OCI-LY7 (cell line): ENCODE data around the gene C1QTNF2. TPM values are rescaled to one million over a fixed set of nuclear protein-coding genes. Genes with fewer than 3 reads are reported as not detected.

Experiments used
- Bru-seq: library from RNA; stranded (reverse); fragments of 400-500 nt; gene quantifications from one replicate; lab custom pipeline; 2021; lab: Mats Ljungman, UMichigan
- BruChase-seq, 2 experiments: library from RNA; stranded (reverse); fragments of 400-500 nt; gene quantifications; one replicate each; lab custom pipeline; 2021; lab: Mats Ljungman, UMichigan
- BruUV-seq: library from RNA; stranded (reverse); fragments of 400-500 nt; replicated peaks from 2 replicates; lab custom pipeline; 2021; lab: Mats Ljungman, UMichigan
- CTCF ChIA-PET: fragments of 300-600 bp; sonication (Branson Sonifier 250); formaldehyde crosslinking; loops from one replicate; lab custom pipeline; 2022; ENCODE audit warnings: antibody characterized with exemption; ENCODE audit not compliant: unreplicated experiment; lab: Charles Lee
- POLR2A ChIA-PET: fragments of 300-600 bp; sonication (Branson Sonifier 250); formaldehyde crosslinking; loops from one replicate; lab custom pipeline; 2022; ENCODE audit warnings: antibody characterized with exemption; lab: Charles Lee
- DNase-seq: peaks from one replicate; pipeline ENCODE4 v3.0.0-alpha.2; 2015; ENCODE audit warnings: low spot score
- H2AFZ ChIP-seq: fragments of 200-600 bp; sonication (generic), shearing (Covaris generic); 2 replicates; pipeline ENCODE4 v1.6.1; 2014; ENCODE audit warnings: mild to moderate bottlenecking, antibody characterized with exemption, low read length, moderate library complexity
- H3K27ac ChIP-seq: fragments of 200-600 bp; sonication (generic); 2 replicates; pipeline ENCODE4 v1.5.1; 2014; ENCODE audit warnings: mixed run types, low read depth, mild to moderate bottlenecking, moderate library complexity, low read length, inconsistent platforms; ENCODE audit not compliant: poor library complexity, severe bottlenecking
- H3K36me3 ChIP-seq: fragments of 200-600 bp; sonication (generic); 2 replicates; pipeline ENCODE4 v1.6.1; 2014; ENCODE audit warnings: mild to moderate bottlenecking, antibody characterized with exemption, low read length, moderate library complexity, mixed read lengths; ENCODE audit not compliant: insufficient read depth
- H3K4me1 ChIP-seq: fragments of 200-600 bp; sonication (generic); 2 replicates; pipeline ENCODE4 v1.5.1; 2014; ENCODE audit warnings: mild to moderate bottlenecking, low read length; ENCODE audit not compliant: insufficient read depth, poor library complexity, severe bottlenecking
- H3K4me2 ChIP-seq: fragments of 200-600 bp; sonication (generic); 2 replicates; pipeline ENCODE4 v1.6.1; 2014; ENCODE audit warnings: mild to moderate bottlenecking, low read length
- H3K4me3 ChIP-seq: fragments of 200-600 bp; sonication (generic); 2 replicates; pipeline ENCODE4 v1.5.1; 2014; ENCODE audit warnings: mild to moderate bottlenecking, low read depth, low read length; ENCODE audit not compliant: poor library complexity, severe bottlenecking
- H3K79me2 ChIP-seq: fragments of 200-600 bp; sonication (generic); 2 replicates; pipeline ENCODE4 v1.6.1; 2016; ENCODE audit warnings: low read depth, mild to moderate bottlenecking, low read length, moderate library complexity, mixed read lengths; ENCODE audit not compliant: insufficient read depth
- H3K9me2 ChIP-seq: fragments of 200-600 bp; sonication (generic); 2 replicates; pipeline ENCODE4 v1.6.1; 2016; ENCODE audit warnings: mild to moderate bottlenecking, low read length, mixed read lengths; ENCODE audit not compliant: insufficient read depth
- H3K9me3 ChIP-seq: fragments of 200-600 bp; sonication (generic); 2 replicates; pipeline ENCODE4 v1.6.1; 2014; ENCODE audit warnings: mild to moderate bottlenecking, mixed run types, low read length, mixed read lengths
- H4K20me1 ChIP-seq: fragments of 200-600 bp; sonication (generic); 2 replicates; pipeline ENCODE4 v1.6.1; 2014; ENCODE audit warnings: mild to moderate bottlenecking, antibody characterized with exemption, low read length, moderate library complexity, mixed read lengths; ENCODE audit not compliant: insufficient read depth
- CTCF ChIP-seq: fragments of 200-600 bp; sonication (generic); conservative IDR thresholded peaks from 2 replicates; pipeline ENCODE4 v1.5.1; 2014; ENCODE audit warnings: mild to moderate bottlenecking, antibody characterized with exemption, low read length, moderate library complexity, mixed read lengths
- EZH2phosphoT487 ChIP-seq: fragments of 200-600 bp; sonication (generic); IDR thresholded peaks from 2 replicates; pipeline ENCODE4 v1.6.1; 2018; ENCODE audit warnings: low read depth, borderline replicate concordance, mild to moderate bottlenecking, mixed run types, antibody characterized with exemption, low read length, moderate library complexity, mixed read lengths
- intact Hi-C: fragments of 100-400 bp; cut with micrococcal nuclease; formaldehyde crosslinking; loops from one replicate; pipeline ENCODE4 v1.10.0; 2022; ENCODE audit not compliant: unreplicated experiment
- long read RNA-seq: library from polyadenylated mRNA; stranded (forward); transcript quantifications from one replicate; pipeline ENCODE4 v2.0.0, GENCODE V29; 2022
- total RNA-seq, 2 experiments: library from RNA; depleted of rRNA in 1 of 2; stranded (reverse); fragments of >200 nt in 1 of 2; shearing (Covaris generic) in 1 of 2; gene quantifications; 2 replicates each; pipeline ENCODE4 v1.2.3, GENCODE V29; 2014 to 2022

C1QTNF2 gene
- total RNA-seq (2014; rRNA removed; shearing (Covaris generic)): not detected in 2 replicates
- total RNA-seq (2022): not detected in 2 replicates
- Bru-seq, nascent RNA: percentile 6 among the genes with signal in this experiment
- not detected for BruChase-seq, experiment 1, labeled RNA remaining after a 6-hour chase
- percentile 6 among the genes with signal in this experiment for BruChase-seq, experiment 2, labeled RNA remaining after a 2-hour chase
- long read RNA-seq: 0 reads

- H4K20me1 ChIP-seq: no peaks in the 10 kb centered on the region
- no peaks in the 10 kb centered on the region for H3K9me2 ChIP-seq
- no peaks in the 10 kb centered on the region for H3K9me3 ChIP-seq
- H3K4me1 ChIP-seq: no peaks in the 10 kb centered on the region
- H3K36me3 ChIP-seq: no peaks in the 10 kb centered on the region
- intact Hi-C loops: no loop called here
- H3K27ac ChIP-seq: no peak within 1 kb of the TSS
- no peak within 1 kb of the TSS for H2AFZ ChIP-seq
- TF ChIP-seq CTCF (no peak), EZH2phosphoT487 (no peak)
- DNase-seq: no peak
- H3K4me3 ChIP-seq: no peak within 1 kb of the TSS
- no peaks in the 10 kb centered on the region for H3K79me2 ChIP-seq
- no TSS peak for BruUV-seq
- POLR2A ChIA-PET: interaction anchor here (0.6 to 0.7 kb wide), 2 partner anchors 118 to 321 kb away, joined by 3 read pairs; no protein-coding TSS in a partner anchor
- peak within 1 kb of the TSS; percentile 23; the same call in 1 of the 2 replicates for H3K4me2 ChIP-seq
- CTCF ChIA-PET: no interaction called here
Observed at GRCh38 chr5:160369990-160370712, at the start of gene C1QTNF2. Gene C1QTNF2, minus strand, starts transcription at chr5:160370626. Its CDS starts 15,615 bp downstream, at chr5:160355011.

GRCh38 chr5:160420331-160420610 is 49.8 kb upstream of the C1QTNF2 start:
- intact Hi-C loops: loop anchor here (10.0 kb wide), 1 partner anchor 715 kb away; no protein-coding TSS in a partner anchor
- Histone ChIP-seq H4K20me1 (peaks cover 26% of the 10 kb centered on the region), H2AFZ (peak overlapping the region; percentile 91), H3K36me3 (peaks cover 31% of the 10 kb centered on the region), H3K79me2 (peaks cover 79% of the 10 kb centered on the region), H3K27ac (peak overlapping the region; percentile 98), H3K4me1 (peaks cover 49% of the 10 kb centered on the region), H3K4me2 (peak overlapping the region; percentile 99), H3K4me3 (peak overlapping the region; percentile 88), H3K9me3 (no peaks in the 10 kb centered on the region), H3K9me2 (no peaks in the 10 kb centered on the region)
- TF ChIP-seq CTCF (no peak), EZH2phosphoT487 (no peak)
- DNase-seq: no peak
- POLR2A ChIA-PET: interaction anchor here (0.5 to 3.0 kb wide), 9 partner anchors 9 to 62 kb away, joined by 3 to 26 read pairs (median 5); partner anchors contain the start of gene FAM200C
- BruUV-seq: no TSS peak
- CTCF ChIA-PET: no interaction called here
